Testis (tissue), 2 donors: ENCODE results near the gene EFR3B.

Experiments used
- CTCF ChIP-seq, 3 experiments: fragments of 450-650 bp in 2 of 3; fragments of 200-600 bp in 1 of 3; sonication (generic) in 1 of 3; IDR thresholded peaks; one replicate each; pipeline ENCODE4 v1.5.1; 2016 to 2019; ENCODE audit warnings: antibody characterized with exemption in 3 of 3, mild to moderate bottlenecking in 2 of 3, moderate library complexity in 1 of 3
- POLR2A ChIP-seq: fragments of 450-650 bp; IDR thresholded peaks from one replicate; pipeline ENCODE4 v1.6.1; 2017; ENCODE audit warnings: antibody characterized with exemption, mild to moderate bottlenecking, moderate library complexity

GRCh38 chr2:25165992-25166875, 124.4 kb downstream of the EFR3B start:
- TF ChIP-seq CTCF (IDR thresholded peaks at IDR 0.05) (no peak), POLR2A (no peak)
